GM19193 (cell line): Measurements from ENCODE around the gene APLN.

ENCODE experiments used
- POLR2A ChIP-seq: IDR thresholded peaks from 4 replicates; pipeline ENCODE4 v1.6.1; 2011; ENCODE audit not compliant: insufficient read depth, insufficient read length; ENCODE audit errors: extremely low read depth

Gene APLN

DNA sequence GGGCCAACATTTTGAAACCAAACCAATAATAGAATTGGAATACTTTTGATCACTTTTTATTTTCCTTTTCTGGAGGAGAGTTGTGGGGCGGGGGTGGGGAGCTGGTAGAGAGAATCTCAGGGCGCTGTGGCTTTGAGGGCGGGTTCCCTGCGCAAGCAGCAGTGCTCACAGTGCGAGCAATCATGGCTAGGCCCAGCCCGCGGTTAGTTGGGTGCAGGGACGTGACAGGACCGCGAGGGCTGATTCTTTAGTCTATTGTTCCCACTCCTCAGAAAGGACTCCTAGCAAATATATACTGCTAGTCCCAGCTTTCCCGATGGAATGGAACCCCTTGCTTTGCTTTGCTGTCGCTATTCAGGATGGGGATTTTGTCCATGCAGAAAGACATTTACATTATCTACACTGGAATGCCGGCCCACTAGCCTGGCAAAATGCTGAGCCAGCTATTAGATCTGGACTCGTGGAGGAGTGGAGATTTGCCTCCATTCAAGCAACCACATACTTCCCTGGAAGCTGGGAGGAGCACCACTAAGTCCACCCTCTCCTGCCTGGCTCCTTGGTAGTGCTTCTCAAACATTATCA, 23.9 kb upstream of the APLN start:
- no peak for TF ChIP-seq POLR2A

DNA sequence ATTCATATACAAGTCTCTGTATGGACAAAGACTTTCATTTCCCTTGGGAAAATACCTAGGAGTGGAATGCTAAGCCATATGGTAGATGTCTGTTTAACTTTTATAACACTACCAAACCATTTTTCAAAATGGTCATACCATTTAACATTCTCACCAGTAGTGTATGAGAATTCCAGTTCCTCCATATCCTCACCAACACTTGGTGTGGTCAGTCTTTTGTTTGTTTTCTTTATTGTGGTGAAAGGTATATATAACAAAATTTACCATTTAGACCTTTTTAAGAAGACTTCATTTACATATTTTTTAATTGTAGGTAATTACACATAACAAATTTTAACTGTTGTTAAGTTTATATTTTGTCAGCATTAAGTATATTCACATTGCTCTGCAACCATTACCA, 12.7 kb upstream of the APLN start:
- no peak for TF ChIP-seq POLR2A

DNA sequence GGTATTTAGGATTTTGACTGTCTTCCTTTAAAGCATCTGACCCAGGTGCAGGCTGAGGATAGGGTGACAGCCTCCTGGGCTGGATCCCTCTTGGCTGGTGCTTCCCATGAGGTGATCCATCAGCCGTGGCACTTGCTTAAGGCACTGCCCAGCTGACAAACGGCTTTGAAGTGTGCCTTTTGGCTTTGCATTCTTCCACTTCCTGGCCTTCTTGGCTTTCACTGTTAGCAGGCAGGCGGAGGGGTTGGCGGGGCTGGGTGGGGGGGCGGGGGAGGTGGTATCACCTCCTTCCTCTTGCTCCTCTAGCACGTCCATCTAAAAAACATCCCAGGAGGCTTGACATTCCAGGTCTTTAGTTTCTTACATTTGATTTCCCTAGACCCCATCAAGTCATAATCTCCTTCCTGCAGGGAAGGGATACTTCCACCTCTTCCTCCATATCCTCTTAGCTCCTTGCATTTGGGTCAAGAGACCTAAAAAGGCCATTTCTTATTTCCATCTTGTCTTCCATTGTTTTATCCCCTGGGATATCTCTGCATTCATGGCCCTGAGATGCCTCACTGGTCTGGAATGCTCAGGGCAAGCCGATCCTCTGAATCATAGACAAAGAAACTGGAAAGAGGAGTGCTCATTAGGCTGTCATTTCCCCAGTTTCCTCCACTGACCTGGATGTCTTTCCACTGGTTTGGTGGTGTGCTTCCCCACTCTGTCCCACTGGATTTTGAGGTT, 11.3 kb upstream of the APLN start:
- TF ChIP-seq POLR2A = no peak

DNA sequence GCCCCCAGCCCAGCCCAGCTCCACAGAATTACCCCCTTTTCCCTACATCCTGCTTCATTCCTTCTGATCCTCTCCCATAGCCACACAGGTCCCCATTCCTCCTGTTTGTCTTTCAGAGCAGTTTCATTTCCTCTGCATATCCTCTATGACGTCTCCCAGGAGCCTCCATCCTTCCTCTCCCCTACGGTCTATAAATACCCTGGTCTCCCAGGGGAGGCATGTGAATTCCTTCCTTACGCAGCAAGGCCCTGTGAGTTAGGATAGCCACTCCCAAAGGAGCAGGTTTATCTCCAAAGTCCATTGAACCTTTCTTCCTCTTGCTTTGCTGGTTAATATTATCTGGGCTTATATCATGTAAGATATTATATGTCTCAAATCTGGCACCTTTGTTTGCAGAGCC, 8.4 kb upstream of the APLN start:
- TF ChIP-seq POLR2A = no peak

DNA sequence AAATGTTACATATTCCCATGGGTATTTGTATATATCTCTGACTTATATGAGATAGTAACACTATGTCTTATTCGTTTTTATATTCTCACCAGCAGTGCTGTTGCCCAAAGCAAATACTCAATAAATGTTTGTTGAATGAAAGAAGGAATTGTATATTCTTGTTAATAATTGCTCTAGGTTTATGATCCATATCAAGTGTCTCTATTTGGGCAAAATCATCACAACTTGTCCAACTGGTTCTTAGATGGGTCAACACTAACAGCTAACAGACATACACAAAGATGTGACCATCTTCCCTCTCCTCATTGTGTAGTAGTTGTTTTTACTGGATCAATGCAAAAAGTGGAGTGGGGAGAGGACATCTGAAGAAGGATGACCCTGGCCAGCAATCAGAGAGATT, 6.6 kb upstream of the APLN start:
- TF ChIP-seq POLR2A = no peak

DNA sequence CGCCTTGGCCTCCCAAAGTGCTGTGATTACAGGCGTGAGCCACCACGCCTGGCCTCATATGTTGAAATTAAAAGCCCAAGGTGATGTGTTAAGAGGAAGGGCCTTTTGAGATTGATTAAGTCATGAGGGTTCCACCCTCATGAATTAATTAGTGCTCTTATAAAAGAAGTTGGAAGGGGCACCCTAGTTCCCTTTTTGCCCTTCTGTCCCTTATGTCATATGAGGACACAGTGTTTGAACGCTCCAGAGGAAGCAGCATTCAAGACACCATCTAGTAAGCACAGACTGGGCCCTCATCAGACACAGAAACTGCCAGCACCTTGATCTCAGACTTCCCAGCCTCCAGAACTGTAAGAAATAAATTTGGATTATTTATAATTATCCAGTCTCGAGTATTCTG, 5.1 kb upstream of the APLN start:
- no peak for TF ChIP-seq POLR2A

DNA sequence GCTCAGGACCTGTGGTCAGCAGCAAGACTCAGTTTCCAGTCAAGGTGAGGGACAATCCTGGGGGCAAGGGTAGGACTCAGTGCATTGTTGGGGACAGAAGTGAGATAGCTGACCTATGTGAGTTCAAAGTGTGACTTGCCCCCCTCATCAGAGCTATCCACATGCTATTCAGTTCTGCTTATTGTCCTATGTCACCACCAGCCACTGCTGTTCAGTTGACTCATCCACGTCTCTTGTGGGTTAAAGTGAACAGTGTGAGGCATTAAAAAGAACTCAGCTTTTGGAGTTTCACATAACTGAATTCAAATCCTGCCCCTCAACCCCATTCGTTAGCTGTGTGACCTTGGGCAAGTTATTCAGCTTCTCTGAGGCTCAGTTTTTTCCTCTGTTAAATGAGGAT, 4.4 kb upstream of the APLN start:
- TF ChIP-seq POLR2A = no peak

DNA sequence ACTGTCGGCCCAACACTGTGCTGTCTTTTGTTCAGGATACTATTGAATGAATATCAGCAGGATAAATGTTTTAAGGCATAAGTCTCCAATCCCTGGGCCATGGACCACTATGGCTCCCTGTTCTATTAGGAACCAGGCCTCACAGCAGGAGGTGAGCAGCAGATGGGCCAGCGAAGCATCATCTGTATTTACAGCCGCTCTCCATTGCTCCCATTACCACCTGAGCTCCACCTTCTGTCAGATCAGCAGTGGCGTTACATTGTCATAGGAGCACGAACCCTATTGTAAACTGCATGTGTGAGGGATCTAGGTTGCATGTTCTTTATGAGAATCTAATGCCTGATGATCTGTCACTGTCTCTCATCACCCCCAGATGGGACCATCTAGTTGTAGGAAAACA, 3.7 kb upstream of the APLN start:
- no peak for TF ChIP-seq POLR2A

DNA sequence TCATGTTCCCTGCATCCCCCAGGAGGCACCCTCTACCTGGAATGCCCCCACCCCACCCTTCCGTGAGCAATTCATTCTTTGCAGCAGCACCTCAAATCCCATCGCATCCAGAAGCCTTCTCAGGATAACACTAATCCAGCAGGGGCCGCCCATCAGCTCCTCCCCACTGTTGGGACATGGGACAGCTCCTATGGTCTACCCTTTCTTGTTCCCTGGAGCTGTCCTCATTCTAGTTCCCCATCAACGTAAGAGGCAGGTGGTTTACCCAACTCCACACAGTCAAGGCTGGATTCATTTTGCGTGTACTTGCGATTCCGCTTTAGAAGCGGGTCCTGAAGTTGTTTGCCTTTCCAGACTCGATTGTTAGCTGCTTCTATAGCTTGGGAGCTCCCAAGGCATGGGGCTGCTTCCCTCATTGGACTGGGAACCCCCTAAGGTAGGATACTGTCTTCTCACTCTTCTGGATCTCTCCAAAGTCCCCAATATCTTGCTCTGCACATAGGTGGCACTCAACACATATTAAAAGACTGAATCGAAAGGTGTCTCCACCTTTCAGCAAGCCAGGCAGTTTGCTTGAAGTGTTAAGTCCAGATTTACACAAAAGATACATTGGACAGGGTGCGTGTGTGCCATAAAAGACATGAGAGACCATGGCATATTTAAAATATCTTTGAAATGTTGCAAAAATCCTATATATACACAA, 942 bp upstream of the APLN start:
- no peak for TF ChIP-seq POLR2A

DNA sequence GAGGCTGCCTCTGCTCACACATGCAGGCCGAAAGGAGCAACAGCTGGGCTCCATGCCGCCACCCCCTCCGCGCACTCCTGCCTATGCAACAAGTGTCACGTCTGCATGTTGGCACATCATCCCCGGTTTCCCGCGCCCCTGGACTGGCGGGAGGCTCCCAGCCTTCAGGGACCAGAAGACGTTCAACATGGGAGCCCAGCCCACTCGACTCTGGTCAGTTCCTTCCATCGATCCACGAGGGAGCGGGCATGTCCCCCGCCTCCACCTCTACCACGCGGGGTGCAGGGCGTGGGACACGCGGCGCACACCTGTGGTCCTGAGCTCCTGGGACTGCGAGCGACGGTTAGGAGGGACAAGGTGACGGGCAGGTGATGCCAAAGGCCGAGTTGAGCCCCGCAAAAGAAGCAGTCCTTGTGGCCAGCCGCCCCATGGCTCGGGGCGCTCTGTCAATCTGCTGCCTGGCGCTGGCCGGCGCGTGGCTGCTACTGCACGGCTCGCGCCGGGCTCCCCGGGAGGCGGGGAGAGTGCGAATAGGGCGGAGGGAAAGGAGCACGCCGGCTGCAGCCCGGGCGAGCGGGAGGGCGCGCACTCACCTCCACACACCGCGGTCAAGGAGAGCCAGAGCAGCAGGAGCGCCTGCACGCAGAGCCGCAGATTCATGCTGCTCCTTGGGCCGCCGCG, 645 bp downstream of the APLN start:
- TF ChIP-seq POLR2A = no peak

DNA sequence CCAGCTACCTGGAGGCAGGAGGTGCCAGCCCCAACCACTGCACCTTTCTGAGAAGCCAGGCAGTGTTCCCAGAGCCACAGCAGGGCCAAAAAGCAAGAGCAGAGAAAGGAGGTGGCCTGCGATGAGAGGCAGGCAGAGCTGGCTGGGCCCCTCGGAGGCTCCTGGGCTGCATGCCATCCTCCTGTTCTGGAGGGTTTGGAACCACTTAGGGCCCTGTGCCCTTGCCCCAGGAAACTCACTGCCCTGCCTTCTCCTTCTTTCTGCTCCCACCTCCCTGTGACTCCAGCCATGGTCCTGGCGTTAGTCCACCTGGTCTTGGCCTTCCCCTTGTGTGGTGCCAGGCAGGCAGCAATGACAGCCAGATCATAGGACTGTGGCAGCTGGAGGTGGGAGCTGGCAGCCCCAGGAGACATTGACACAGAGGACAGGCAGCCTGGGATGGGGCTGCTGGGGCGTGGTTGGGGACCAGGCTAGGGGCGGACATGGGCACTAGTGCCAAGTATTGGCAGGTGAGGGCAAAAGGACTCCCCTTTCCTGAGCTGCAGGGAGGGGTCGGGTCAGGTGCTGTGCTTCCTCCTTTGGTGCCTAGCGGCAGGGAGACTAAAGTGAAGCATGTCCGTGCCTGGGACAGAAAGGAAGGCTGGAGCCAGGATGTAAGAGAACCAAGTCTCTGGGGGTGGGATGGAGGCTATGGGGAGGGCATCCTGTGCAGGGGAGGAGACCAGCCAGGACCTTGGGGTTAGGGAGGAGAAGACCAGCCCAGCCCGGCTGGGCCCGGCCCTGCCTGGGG, 1.4 kb downstream of the APLN start:
- no peak for TF ChIP-seq POLR2A

DNA sequence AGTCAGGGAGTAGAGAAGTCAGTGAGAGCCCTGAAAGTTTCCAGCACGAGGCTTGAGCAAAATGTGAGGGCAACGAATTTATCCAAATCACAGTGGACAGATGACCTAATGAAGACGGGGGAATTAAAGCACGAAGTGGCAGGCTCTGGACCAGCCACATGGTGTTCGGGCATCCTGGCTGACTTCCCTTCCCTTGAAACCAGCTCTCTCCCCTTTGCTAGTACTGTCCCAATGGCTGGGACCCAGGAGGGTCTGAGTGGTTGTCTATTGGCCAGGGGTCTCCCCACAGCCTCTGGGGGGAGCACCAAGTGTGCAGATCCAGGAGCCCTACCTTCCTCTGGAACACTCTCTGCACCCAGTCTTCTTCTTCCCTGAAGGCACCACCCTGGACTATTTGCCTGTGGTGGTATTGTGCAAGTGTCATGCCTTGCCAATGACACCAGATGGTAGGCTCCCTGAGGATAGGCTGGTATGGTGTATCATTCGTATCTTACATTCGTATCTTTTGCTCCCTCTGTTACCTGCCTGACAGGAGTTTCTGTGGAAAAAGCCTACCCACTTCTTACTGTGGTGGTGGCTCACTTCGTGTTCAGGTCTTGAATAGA, 2.1 kb downstream of the APLN start:
- TF ChIP-seq POLR2A = no peak

DNA sequence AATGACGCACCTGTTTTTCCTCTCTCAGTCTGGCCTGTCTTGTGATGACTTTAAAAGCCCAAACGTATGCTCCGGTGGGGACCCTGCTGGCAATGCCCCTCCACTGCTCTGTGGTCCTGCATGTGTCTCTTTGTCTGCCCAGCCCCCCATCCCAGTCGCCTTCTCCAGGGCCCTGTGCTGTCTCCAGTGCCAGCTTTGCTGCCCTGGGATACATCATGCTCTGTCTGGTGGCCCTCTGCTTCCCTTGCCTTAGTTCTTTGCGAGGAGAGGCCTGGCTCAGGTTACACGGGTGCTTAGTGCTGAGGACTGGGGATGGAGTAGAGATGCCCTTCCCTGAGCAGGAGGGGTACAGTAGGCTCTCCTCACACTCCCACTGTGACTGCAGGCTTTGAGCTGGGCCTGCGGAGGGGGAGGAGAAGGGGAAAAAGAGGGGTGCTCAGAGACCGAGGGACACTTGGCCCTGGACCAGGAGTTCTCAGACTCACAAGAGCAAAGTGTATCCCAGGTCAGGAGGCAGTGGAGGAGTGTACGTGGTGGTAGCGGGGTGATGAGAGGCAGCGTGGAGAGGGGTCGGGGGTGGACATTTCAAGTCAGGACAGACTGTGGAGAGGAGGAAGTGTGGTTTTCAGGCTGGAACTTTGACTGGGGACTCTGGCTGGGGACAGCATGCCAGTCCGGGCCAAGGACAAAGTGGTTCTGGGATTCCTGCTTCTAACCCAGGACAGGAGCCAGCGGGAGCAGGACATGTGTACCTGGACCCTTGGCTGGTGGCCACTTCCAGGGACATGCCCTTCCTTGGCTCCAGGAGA, 2.8 kb downstream of the APLN start:
- TF ChIP-seq POLR2A = no peak
